Neuron (in vitro differentiated cells): ENCODE data around the gene PUS1.

Source experiments
- H2AFZ ChIP-seq: one replicate; pipeline ENCODE4 v1.6.1; 2013; ENCODE audit warnings: low read depth, mild to moderate bottlenecking, inconsistent platforms, low read length, moderate library complexity
- H3K27me3 ChIP-seq: one replicate; pipeline ENCODE4 v1.6.1; 2013; ENCODE audit warnings: low read length; ENCODE audit not compliant: insufficient read depth
- H3K36me3 ChIP-seq: one replicate; pipeline ENCODE4 v1.6.1; 2013; ENCODE audit warnings: low read length; ENCODE audit not compliant: insufficient read depth
- H3K4me1 ChIP-seq: one replicate; pipeline ENCODE4 v1.6.1; 2013; ENCODE audit warnings: low read length; ENCODE audit not compliant: insufficient read depth
- H3K4me3 ChIP-seq: 2 replicates; pipeline ENCODE4 v1.5.1; 2013; ENCODE audit warnings: mild to moderate bottlenecking, low read length, moderate library complexity
- H3K9me3 ChIP-seq: one replicate; pipeline ENCODE4 v1.6.1; 2013; ENCODE audit warnings: low read length

PUS1 gene

GRCh38 chr12:131907379-131908091 lies 21.5 kb upstream of the PUS1 start:
- no peaks in the 10 kb centered on the region for H3K4me1 ChIP-seq
- no peaks in the 10 kb centered on the region for H3K9me3 ChIP-seq
- H3K27me3 ChIP-seq: no peaks in the 10 kb centered on the region
- H3K4me3 ChIP-seq: no peak overlapping the region
- no peak overlapping the region for H2AFZ ChIP-seq
- peaks cover 60% of the 10 kb centered on the region for H3K36me3 ChIP-seq

- Histone ChIP-seq H3K4me1 (no peaks in the 10 kb centered on the region), H2AFZ (no peak overlapping the region), H3K36me3 (peaks cover 67% of the 10 kb centered on the region)
Measured at GRCh38 chr12:131908092-131909080, 20.7 kb upstream of the PUS1 start.

GRCh38 chr12:131909081-131909751 lies 19.9 kb upstream of the PUS1 start:
- Histone ChIP-seq H3K9me3 (no peaks in the 10 kb centered on the region), H3K27me3 (no peaks in the 10 kb centered on the region), H3K4me1 (no peaks in the 10 kb centered on the region), H3K36me3 (peaks cover 69% of the 10 kb centered on the region), H3K4me3 (no peak overlapping the region), H2AFZ (no peak overlapping the region)

More at GRCh38 chr12:131908092-131909080, 20.7 kb upstream of the PUS1 start:
- no peaks in the 10 kb centered on the region for H3K9me3 ChIP-seq
- H3K27me3 ChIP-seq: no peaks in the 10 kb centered on the region
- H3K4me3 ChIP-seq: no peak overlapping the region

- no peaks in the 10 kb centered on the region for H3K4me1 ChIP-seq
- no peak overlapping the region for H3K4me3 ChIP-seq
- H3K36me3 ChIP-seq: peaks cover 75% of the 10 kb centered on the region
- H3K27me3 ChIP-seq: no peaks in the 10 kb centered on the region
- H2AFZ ChIP-seq: no peak overlapping the region
- no peaks in the 10 kb centered on the region for H3K9me3 ChIP-seq
Measured at GRCh38 chr12:131909752-131910219, 19.3 kb upstream of the PUS1 start.

GRCh38 chr12:131910302-131911027 lies 18.6 kb upstream of the PUS1 start:
- Histone ChIP-seq H3K4me1 (no peaks in the 10 kb centered on the region), H3K36me3 (peaks cover 82% of the 10 kb centered on the region), H3K27me3 (no peaks in the 10 kb centered on the region), H3K9me3 (no peaks in the 10 kb centered on the region), H2AFZ (no peak overlapping the region), H3K4me3 (no peak overlapping the region)

- Histone ChIP-seq H3K36me3 (peaks cover 82% of the 10 kb centered on the region), H2AFZ (no peak overlapping the region), H3K27me3 (no peaks in the 10 kb centered on the region), H3K4me1 (no peaks in the 10 kb centered on the region), H3K9me3 (no peaks in the 10 kb centered on the region), H3K4me3 (no peak overlapping the region)
Measured at GRCh38 chr12:131911028-131911650, 17.9 kb upstream of the PUS1 start.

- H3K27me3 ChIP-seq: no peaks in the 10 kb centered on the region
- H3K36me3 ChIP-seq: peaks cover 80% of the 10 kb centered on the region
- H3K9me3 ChIP-seq: no peaks in the 10 kb centered on the region
- no peaks in the 10 kb centered on the region for H3K4me1 ChIP-seq
- H2AFZ ChIP-seq: no peak overlapping the region
- no peak overlapping the region for H3K4me3 ChIP-seq
Measured at GRCh38 chr12:131911851-131912477, 17.1 kb upstream of the PUS1 start.

GRCh38 chr12:131912518-131913274 lies 16.4 kb upstream of the PUS1 start:
- H3K4me1 ChIP-seq: no peaks in the 10 kb centered on the region
- H3K36me3 ChIP-seq: peaks cover 76% of the 10 kb centered on the region
- no peak overlapping the region for H3K4me3 ChIP-seq
- no peak overlapping the region for H2AFZ ChIP-seq
- no peaks in the 10 kb centered on the region for H3K27me3 ChIP-seq
- no peaks in the 10 kb centered on the region for H3K9me3 ChIP-seq

GRCh38 chr12:131913666-131914065 lies 15.4 kb upstream of the PUS1 start:
- Histone ChIP-seq H3K27me3 (no peaks in the 10 kb centered on the region), H3K4me1 (no peaks in the 10 kb centered on the region), H3K4me3 (no peak overlapping the region), H3K9me3 (no peaks in the 10 kb centered on the region), H2AFZ (no peak overlapping the region), H3K36me3 (peaks cover 73% of the 10 kb centered on the region)

GRCh38 chr12:131914179-131914702 lies 14.8 kb upstream of the PUS1 start:
- Histone ChIP-seq H3K4me3 (no peak overlapping the region), H3K27me3 (no peaks in the 10 kb centered on the region), H3K9me3 (no peaks in the 10 kb centered on the region), H2AFZ (no peak overlapping the region), H3K4me1 (no peaks in the 10 kb centered on the region), H3K36me3 (peaks cover 71% of the 10 kb centered on the region)

- H2AFZ ChIP-seq: no peak overlapping the region
- H3K9me3 ChIP-seq: no peaks in the 10 kb centered on the region
- H3K4me3 ChIP-seq: no peak overlapping the region
- no peaks in the 10 kb centered on the region for H3K4me1 ChIP-seq
- H3K36me3 ChIP-seq: peaks cover 71% of the 10 kb centered on the region
- no peaks in the 10 kb centered on the region for H3K27me3 ChIP-seq
Measured at GRCh38 chr12:131915000-131915689, 13.9 kb upstream of the PUS1 start.
